HEK293 (cell line): ENCODE results near the gene TXNRD2.

Experiments
- CTCF ChIA-PET: fragments of 350-600 bp; formaldehyde crosslinking; extraction: SDS; loops from one replicate; lab custom pipeline; 2021; ENCODE audit warnings: antibody characterized with exemption; lab: Yijun Ruan, JAX
- POLR2A ChIA-PET: fragments of 300-600 bp; formaldehyde crosslinking; extraction: SDS; loops from one replicate; lab custom pipeline; 2020; ENCODE audit warnings: antibody characterized with exemption, inconsistent platforms; lab: Yijun Ruan, JAX
- H3K27ac ChIP-seq: fragments of 200-500 bp; sonication (Bioruptor generic); 2 replicates; pipeline ENCODE4 v1.5.1; 2014; ENCODE audit warnings: low read depth, low read length, control low read depth, inconsistent platforms; ENCODE audit errors: extremely low read depth
- H3K36me3 ChIP-seq, 2 experiments: fragments of 200-500 bp in 1 of 2; sonication (Bioruptor generic) in 1 of 2; 1 replicate in 1 of 2; 2 replicates in 1 of 2; pipeline ENCODE4 v1.5.1; 2014 to 2017; ENCODE audit warnings: inconsistent platforms in 2 of 2, low read length in 2 of 2; ENCODE audit not compliant: control insufficient read depth in 2 of 2, insufficient read depth in 1 of 2
- H3K4me1 ChIP-seq: fragments of 200-500 bp; sonication (Bioruptor generic); 2 replicates; pipeline ENCODE4 v1.5.1; 2014; ENCODE audit warnings: mild to moderate bottlenecking, low read length, inconsistent platforms; ENCODE audit not compliant: control insufficient read depth, insufficient read depth
- H3K4me3 ChIP-seq: 2 replicates; pipeline ENCODE4 v1.5.1; 2011; ENCODE audit warnings: low read depth, mild to moderate bottlenecking, control low read depth, low read length, moderate library complexity
- H3K9me3 ChIP-seq: fragments of 200-500 bp; sonication (Bioruptor generic); 2 replicates; pipeline ENCODE4 v1.5.1; 2014; ENCODE audit warnings: low read depth, low read length, inconsistent platforms; ENCODE audit not compliant: control insufficient read depth, insufficient read depth
- BCL11A ChIP-seq: fragments of 450-650 bp; formaldehyde crosslinking; IDR thresholded peaks from 2 replicates; pipeline ENCODE4 v1.5.1; 2016; ENCODE audit warnings: low read depth, missing biosample characterization, missing genetic modification characterization
- KLF1 ChIP-seq: fragments of 450-650 bp; formaldehyde crosslinking; IDR thresholded peaks from 2 replicates; pipeline ENCODE4 v1.5.1; 2016; ENCODE audit warnings: missing biosample characterization, missing genetic modification characterization
- OSR2 ChIP-seq: fragments of 450-650 bp; formaldehyde crosslinking; IDR thresholded peaks from 2 replicates; pipeline ENCODE4 v1.5.1; 2016; ENCODE audit warnings: missing biosample characterization, missing genetic modification characterization
- SCRT1 ChIP-seq: fragments of 450-650 bp; formaldehyde crosslinking; IDR thresholded peaks from 2 replicates; pipeline ENCODE4 v1.5.1; 2016; ENCODE audit warnings: missing biosample characterization, missing genetic modification characterization, borderline replicate concordance
- SCRT2 ChIP-seq: fragments of 450-650 bp; formaldehyde crosslinking; IDR thresholded peaks from 2 replicates; pipeline ENCODE4 v1.5.1; 2016; ENCODE audit warnings: missing biosample characterization, missing genetic modification characterization
- ZBTB17 ChIP-seq: fragments of 450-650 bp; formaldehyde crosslinking; IDR thresholded peaks from 2 replicates; pipeline ENCODE4 v1.5.1; 2016; ENCODE audit warnings: missing biosample characterization, missing genetic modification characterization
- ZFP69B ChIP-seq: fragments of 450-650 bp; formaldehyde crosslinking; IDR thresholded peaks from 2 replicates; pipeline ENCODE4 v1.5.1; 2016; ENCODE audit warnings: missing biosample characterization, missing genetic modification characterization
- ZIC2 ChIP-seq: fragments of 450-650 bp; formaldehyde crosslinking; IDR thresholded peaks from 2 replicates; pipeline ENCODE4 v1.5.1; 2016; ENCODE audit warnings: missing biosample characterization, missing genetic modification characterization
- ZNF121 ChIP-seq: fragments of 450-650 bp; formaldehyde crosslinking; IDR thresholded peaks from 2 replicates; pipeline ENCODE4 v1.5.1; 2016; ENCODE audit warnings: missing biosample characterization, missing genetic modification characterization
- ZNF140 ChIP-seq: fragments of 450-650 bp; formaldehyde crosslinking; IDR thresholded peaks from 2 replicates; pipeline ENCODE4 v1.5.1; 2016; ENCODE audit warnings: missing biosample characterization, missing genetic modification characterization
- ZNF146 ChIP-seq: fragments of 450-650 bp; formaldehyde crosslinking; IDR thresholded peaks from 2 replicates; pipeline ENCODE4 v1.5.1; 2016; ENCODE audit warnings: missing biosample characterization, missing genetic modification characterization
- ZNF2 ChIP-seq: fragments of 450-650 bp; formaldehyde crosslinking; IDR thresholded peaks from 2 replicates; pipeline ENCODE4 v1.5.1; 2016; ENCODE audit warnings: missing biosample characterization, missing genetic modification characterization
- ZNF223 ChIP-seq: fragments of 450-650 bp; formaldehyde crosslinking; IDR thresholded peaks from 2 replicates; pipeline ENCODE4 v1.5.1; 2016; ENCODE audit warnings: missing biosample characterization, missing genetic modification characterization
- ZNF24 ChIP-seq: fragments of 450-650 bp; formaldehyde crosslinking; IDR thresholded peaks from 2 replicates; pipeline ENCODE4 v1.5.1; 2016; ENCODE audit warnings: missing biosample characterization, missing genetic modification characterization
- ZNF335 ChIP-seq: fragments of 450-650 bp; formaldehyde crosslinking; conservative IDR thresholded peaks from 2 replicates; pipeline ENCODE4 v1.5.1; 2016; ENCODE audit warnings: missing biosample characterization, missing genetic modification characterization
- ZNF341 ChIP-seq: fragments of 450-650 bp; formaldehyde crosslinking; IDR thresholded peaks from 2 replicates; pipeline ENCODE4; 2016; ENCODE audit warnings: low read depth, missing biosample characterization, missing genetic modification characterization
- ZNF366 ChIP-seq: fragments of 450-650 bp; formaldehyde crosslinking; conservative IDR thresholded peaks from 2 replicates; pipeline ENCODE4 v1.5.1; 2016; ENCODE audit warnings: missing biosample characterization, missing genetic modification characterization
- ZNF394 ChIP-seq: fragments of 450-650 bp; formaldehyde crosslinking; IDR thresholded peaks from 2 replicates; pipeline ENCODE4 v1.5.1; 2016; ENCODE audit warnings: missing biosample characterization, missing genetic modification characterization, mild to moderate bottlenecking, moderate library complexity, borderline replicate concordance
- ZNF416 ChIP-seq: fragments of 450-650 bp; formaldehyde crosslinking; IDR thresholded peaks from 2 replicates; pipeline ENCODE4 v1.5.1; 2016; ENCODE audit warnings: missing biosample characterization, missing genetic modification characterization
- ZNF510 ChIP-seq: fragments of 450-650 bp; formaldehyde crosslinking; IDR thresholded peaks from 2 replicates; pipeline ENCODE4 v1.5.1; 2018; ENCODE audit warnings: mild to moderate bottlenecking, missing genetic modification characterization, missing biosample characterization; ENCODE audit not compliant: insufficient replicate concordance
- ZNF558 ChIP-seq: fragments of 450-650 bp; formaldehyde crosslinking; IDR thresholded peaks from 2 replicates; pipeline ENCODE4 v1.5.1; 2016; ENCODE audit warnings: missing biosample characterization, missing genetic modification characterization
- ZNF585B ChIP-seq: fragments of 450-650 bp; formaldehyde crosslinking; IDR thresholded peaks from 2 replicates; pipeline ENCODE4 v1.5.1; 2016; ENCODE audit warnings: missing biosample characterization, missing genetic modification characterization
- ZNF629 ChIP-seq: fragments of 450-650 bp; formaldehyde crosslinking; IDR thresholded peaks from 2 replicates; pipeline ENCODE4 v1.5.1; 2017; ENCODE audit warnings: missing biosample characterization, missing genetic modification characterization
- ZNF664 ChIP-seq: fragments of 450-650 bp; formaldehyde crosslinking; IDR thresholded peaks from 2 replicates; pipeline ENCODE4 v1.5.1; 2016; ENCODE audit warnings: missing biosample characterization, missing genetic modification characterization
- ZXDB ChIP-seq: fragments of 450-650 bp; formaldehyde crosslinking; IDR thresholded peaks from 2 replicates; pipeline ENCODE4 v1.5.1; 2016; ENCODE audit warnings: missing biosample characterization, missing genetic modification characterization
- TF ChIP-seq, protein P1 (sequence below): fragments of 450-650 bp; formaldehyde crosslinking; IDR thresholded peaks from 2 replicates; pipeline ENCODE4 v1.5.1; 2016; ENCODE audit warnings: missing biosample characterization, missing genetic modification characterization
- TF ChIP-seq, protein P2 (sequence below): fragments of 450-650 bp; formaldehyde crosslinking; IDR thresholded peaks from 2 replicates; pipeline ENCODE4 v1.5.1; 2016; ENCODE audit warnings: missing biosample characterization, missing genetic modification characterization
- TF ChIP-seq, protein P3 (sequence below): fragments of 450-650 bp; formaldehyde crosslinking; IDR thresholded peaks from 2 replicates; pipeline ENCODE4 v1.5.1; 2016; ENCODE audit warnings: missing biosample characterization, missing genetic modification characterization

The TXNRD2 gene

DNA sequence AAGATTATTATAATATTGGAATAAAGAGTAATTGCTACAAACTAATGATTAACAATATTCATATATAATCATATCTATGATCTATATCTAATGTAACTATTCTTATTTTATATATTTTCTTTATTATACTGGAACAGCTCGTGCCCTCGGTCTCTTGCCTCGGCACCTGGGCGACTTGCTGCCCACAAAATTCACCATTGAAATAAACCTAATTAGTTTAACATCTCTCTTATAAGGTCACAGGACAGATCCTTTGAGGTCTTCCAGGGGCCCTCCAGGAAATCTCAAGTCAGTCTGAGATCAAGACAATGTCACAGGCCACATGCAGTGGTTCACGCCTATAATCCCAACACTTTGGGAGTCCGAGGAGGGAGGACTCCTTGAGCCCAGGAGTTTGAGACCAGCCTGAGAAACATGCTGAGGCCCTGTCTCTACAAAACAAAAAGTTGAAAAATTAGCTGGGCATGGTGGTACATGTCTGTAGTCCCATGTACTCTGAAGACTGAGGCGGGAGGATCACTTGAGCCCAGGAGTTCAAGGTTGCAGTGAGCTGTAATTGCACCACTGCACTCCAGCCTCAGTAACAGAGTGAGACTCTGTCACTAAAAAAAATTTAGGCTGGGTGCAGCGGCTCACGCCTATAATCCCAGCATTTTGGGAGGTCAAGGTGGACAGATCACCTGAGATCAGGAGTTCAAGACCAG lies 6.6 kb upstream of the TXNRD2 start:
- no peaks in the 10 kb centered on the region for H3K9me3 ChIP-seq
- TF ChIP-seq ZNF140 (tag by site-specific recombination) (0 out of 2 replicates have a peak, but pooled peaks have one; percentile 34), ZNF585B (tag by site-specific recombination) (no peak)
- TF ChIP-seq, protein P1, sequence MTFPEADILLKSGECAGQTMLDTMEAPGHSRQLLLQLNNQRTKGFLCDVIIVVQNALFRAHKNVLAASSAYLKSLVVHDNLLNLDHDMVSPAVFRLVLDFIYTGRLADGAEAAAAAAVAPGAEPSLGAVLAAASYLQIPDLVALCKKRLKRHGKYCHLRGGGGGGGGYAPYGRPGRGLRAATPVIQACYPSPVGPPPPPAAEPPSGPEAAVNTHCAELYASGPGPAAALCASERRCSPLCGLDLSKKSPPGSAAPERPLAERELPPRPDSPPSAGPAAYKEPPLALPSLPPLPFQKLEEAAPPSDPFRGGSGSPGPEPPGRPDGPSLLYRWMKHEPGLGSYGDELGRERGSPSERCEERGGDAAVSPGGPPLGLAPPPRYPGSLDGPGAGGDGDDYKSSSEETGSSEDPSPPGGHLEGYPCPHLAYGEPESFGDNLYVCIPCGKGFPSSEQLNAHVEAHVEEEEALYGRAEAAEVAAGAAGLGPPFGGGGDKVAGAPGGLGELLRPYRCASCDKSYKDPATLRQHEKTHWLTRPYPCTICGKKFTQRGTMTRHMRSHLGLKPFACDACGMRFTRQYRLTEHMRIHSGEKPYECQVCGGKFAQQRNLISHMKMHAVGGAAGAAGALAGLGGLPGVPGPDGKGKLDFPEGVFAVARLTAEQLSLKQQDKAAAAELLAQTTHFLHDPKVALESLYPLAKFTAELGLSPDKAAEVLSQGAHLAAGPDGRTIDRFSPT (tag by site-specific recombination): no peak
- H3K4me3 ChIP-seq: no peak overlapping the region
- ChIA-PET CTCF (interaction anchor here (0.6 to 2.8 kb wide), 27 partner anchors 9 to 244 kb away, joined by 3 to 33 read pairs (median 4); partner anchors contain the start of gene GP1BB), POLR2A (interaction anchor here (0.9 to 1.8 kb wide), 3 partner anchors 9 to 224 kb away, joined by 3 to 5 read pairs (median 3); partner anchors contain the start of genes GNB1L and RTL10)
- H3K4me1 ChIP-seq: no peaks in the 10 kb centered on the region; the same call in 1 of the 2 replicates
- H3K27ac ChIP-seq: no peak overlapping the region
- H3K36me3 ChIP-seq: peaks cover 0 to 4% of the 10 kb centered on the region in 2 experiments; a peak in 2 of 3 replicates

DNA sequence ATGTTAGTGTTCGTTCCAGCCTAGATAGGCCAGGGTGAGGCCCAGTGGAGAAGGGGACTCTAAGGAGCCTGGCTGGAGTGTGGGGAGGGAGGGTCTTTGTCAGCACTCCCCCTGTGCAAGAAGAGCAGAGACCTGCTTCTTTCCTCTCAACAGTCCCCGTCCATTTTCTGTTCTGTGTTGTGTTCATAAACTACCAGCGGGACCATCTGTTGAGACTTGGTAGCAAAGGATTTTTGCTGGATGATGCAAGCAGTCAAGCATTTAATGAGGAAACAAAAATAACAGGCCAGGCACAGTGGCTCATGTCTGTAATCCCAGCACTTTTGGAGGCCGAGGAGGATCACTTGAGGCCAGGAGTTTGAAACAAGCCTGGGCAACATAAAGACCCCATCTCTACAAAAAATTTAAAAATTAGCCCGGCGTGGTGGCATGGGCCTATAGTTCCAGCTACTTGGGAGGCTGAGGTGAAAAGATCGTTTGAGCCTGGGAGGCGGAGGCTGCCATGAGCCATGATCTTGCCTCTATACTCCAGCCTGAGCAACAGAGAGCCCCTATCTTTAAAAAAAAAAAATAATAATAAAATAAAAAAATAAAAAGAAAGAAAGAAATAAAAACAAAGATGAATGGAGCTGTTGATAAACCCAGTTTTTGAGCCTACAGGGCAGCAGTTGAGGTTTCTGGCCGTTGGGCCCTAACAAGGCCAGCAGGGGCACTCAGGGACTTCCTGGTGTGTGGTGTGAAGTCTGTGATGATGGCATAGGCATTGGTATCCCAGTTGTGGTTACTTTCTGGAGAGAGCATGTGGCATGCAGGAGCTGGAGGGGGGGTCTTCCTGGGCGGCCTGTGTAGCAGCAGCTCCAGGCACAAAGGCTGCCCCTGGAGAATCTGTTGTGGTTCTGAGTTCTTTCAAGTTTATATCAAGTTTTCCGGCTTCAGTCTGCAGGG lies 1.7 kb upstream of the TXNRD2 start:
- ChIA-PET POLR2A (interaction anchor here (0.7 to 1.3 kb wide), 5 partner anchors 11 to 219 kb away, joined by 3 to 9 read pairs (median 3); no protein-coding TSS in a partner anchor), CTCF (interaction anchor here (0.5 to 4.5 kb wide), 6 partner anchors 10 to 262 kb away, joined by 3 to 33 read pairs (median 6); no protein-coding TSS in a partner anchor)
- Histone ChIP-seq H3K4me3 (peak overlapping the region; percentile 79), H3K27ac (peak overlapping the region; percentile 81), H3K9me3 (no peaks in the 10 kb centered on the region), H3K4me1 (peaks cover 4% of the 10 kb centered on the region; the same call in 1 of the 2 replicates), H3K36me3 (peaks cover 0 to 3% of the 10 kb centered on the region in 2 experiments; a peak in 2 of 3 replicates)
- TF ChIP-seq ZNF146 (tag by site-specific recombination): no peak
- TF ChIP-seq, protein P2, sequence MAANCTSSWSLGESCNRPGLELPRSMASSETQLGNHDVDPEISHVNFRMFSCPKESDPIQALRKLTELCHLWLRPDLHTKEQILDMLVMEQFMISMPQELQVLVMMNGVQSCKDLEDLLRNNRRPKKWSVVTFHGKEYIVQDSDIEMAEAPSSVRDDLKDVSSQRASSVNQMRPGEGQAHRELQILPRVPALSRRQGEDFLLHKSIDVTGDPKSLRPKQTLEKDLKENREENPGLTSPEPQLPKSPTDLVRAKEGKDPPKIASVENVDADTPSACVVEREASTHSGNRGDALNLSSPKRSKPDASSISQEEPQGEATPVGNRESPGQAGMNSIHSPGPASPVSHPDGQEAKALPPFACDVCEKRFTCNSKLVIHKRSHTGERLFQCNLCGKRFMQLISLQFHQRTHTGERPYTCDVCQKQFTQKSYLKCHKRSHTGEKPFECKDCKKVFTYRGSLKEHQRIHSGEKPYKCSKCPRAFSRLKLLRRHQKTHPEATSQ: no peak
- TF ChIP-seq ZNF664 (tag by site-specific recombination): peak; percentile 90
- peak; percentile 71 for TF ChIP-seq ZNF335 (tag by site-specific recombination)
- peak; percentile 10; the same call in 1 of the 2 replicates for TF ChIP-seq ZXDB (tag by site-specific recombination)
- TF ChIP-seq, protein P3, sequence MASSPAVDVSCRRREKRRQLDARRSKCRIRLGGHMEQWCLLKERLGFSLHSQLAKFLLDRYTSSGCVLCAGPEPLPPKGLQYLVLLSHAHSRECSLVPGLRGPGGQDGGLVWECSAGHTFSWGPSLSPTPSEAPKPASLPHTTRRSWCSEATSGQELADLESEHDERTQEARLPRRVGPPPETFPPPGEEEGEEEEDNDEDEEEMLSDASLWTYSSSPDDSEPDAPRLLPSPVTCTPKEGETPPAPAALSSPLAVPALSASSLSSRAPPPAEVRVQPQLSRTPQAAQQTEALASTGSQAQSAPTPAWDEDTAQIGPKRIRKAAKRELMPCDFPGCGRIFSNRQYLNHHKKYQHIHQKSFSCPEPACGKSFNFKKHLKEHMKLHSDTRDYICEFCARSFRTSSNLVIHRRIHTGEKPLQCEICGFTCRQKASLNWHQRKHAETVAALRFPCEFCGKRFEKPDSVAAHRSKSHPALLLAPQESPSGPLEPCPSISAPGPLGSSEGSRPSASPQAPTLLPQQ (tag by site-specific recombination): peak; percentile 80
- TF ChIP-seq ZNF341 (tag by site-specific recombination): peak; percentile 49
- TF ChIP-seq ZNF394 (tag by site-specific recombination): 0 out of 2 replicates have a peak, but pooled peaks have one; percentile 12
- TF ChIP-seq ZNF416: no peak
- TF ChIP-seq ZNF629 (tag by site-specific recombination): peak; percentile 68
- TF ChIP-seq ZNF510 (tag by site-specific recombination): peak; percentile 89
- TF ChIP-seq ZNF366 (tag by site-specific recombination): peak; percentile 53
- TF ChIP-seq KLF1 (tag by site-specific recombination): no peak
- 0 out of 2 replicates have a peak, but pooled peaks have one; percentile 40 for TF ChIP-seq ZNF121
- 0 out of 2 replicates have a peak, but pooled peaks have one; percentile 30 for TF ChIP-seq ZNF558 (tag by site-specific recombination)
- TF ChIP-seq SCRT1 (tag by site-specific recombination): peak; percentile 84
- TF ChIP-seq ZBTB17 (tag by site-specific recombination): 0 out of 2 replicates have a peak, but pooled peaks have one; percentile 73
- peak; percentile 87 for TF ChIP-seq OSR2
- no peak for TF ChIP-seq BCL11A (tag by site-specific recombination)
- TF ChIP-seq ZNF223 (tag by site-specific recombination): no peak
- TF ChIP-seq ZIC2 (tag by site-specific recombination): peak; percentile 86
- TF ChIP-seq ZNF2 (tag by site-specific recombination): peak; percentile 75
- peak; percentile 78 for TF ChIP-seq ZFP69B (tag by site-specific recombination)
- TF ChIP-seq SCRT2 (tag by site-specific recombination): peak; percentile 96
- TF ChIP-seq ZNF24: peak; percentile 64; the same call in 1 of the 2 replicates
